ENCODE measurements around the gene SYT9.

Gene SYT9

DNA sequence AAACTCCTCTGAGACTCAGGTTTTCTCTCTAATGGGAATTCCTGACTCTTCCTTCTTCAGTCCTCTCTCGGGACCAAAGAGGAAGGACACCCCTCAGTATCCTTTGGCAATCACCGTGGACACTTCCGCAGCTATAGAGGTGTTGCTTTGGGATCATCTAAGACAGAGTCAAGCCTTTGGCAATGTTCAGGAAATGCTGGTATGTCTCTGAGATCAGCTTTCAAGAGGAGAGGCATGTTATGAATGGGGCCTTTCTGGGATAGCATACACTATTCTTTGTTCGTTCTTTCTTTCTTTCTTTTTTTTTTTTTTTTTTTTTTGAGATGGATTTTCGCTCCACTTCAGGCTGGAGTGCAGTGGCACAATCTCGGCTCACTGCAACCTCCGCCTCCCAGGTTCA lies 219.4 kb downstream of the SYT9 start:
- DNase-seq (ENCODE audit: low read depth), result no peak

DNA sequence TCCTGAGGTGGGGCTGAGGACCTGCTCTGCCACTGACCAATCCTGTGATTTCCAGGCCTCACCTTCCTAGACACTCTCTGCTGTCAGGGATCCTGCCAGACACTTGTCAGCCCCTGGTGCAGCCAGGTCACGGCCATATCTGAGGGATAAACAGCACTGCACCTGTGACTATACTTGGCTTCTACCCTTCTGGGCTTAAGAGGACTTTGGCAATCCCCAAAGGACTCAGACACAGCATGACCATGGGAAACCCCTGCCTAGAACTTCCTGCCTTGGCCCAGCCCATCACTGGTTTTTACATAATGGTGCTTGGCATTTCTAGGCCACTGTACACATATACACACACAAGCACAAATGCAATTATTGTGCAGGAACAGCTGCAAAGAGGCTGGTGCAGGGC lies 222.0 kb downstream of the SYT9 start:
- no peak for DNase-seq (ENCODE audit: low read depth)

DNA sequence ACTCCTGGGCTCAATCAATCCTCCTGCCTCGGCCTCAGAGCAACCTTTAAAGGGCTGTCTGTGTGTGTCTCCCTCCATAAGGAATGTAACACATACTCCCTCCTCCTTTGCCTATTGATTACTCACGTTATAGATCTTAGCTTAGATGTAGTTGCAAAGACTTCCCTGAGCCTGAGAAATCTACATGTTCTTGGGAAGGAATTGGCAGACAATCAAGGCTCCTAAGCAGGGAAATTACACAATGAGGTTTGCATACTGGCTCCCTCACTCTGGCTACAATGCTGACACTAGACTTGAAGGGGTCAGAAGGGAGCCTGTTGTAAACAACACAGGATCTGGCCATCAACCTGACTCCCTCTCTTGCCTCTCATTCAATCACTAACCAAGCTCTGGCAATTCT lies 228.4 kb downstream of the SYT9 start:
- DNase-seq (ENCODE audit: low read depth), result no peak

DNA sequence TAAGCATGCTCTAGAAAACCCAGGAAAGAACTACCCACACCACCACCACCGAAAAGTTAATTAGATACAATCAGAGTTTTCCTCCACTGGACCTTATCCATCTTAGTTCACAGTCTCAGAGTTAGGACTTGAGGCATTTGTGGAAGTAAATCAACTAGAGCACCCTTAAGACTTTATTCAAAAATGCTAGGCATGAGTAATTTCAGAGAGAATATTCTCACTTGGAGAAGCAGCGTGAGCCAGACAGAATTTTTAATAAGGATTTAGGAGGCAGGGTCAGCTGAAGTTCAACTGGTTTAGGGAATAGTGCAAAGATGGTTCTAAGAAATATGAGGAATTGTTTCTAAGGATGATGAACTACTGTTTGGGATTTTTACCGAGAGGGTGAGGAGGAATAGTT lies 232.4 kb downstream of the SYT9 start:
- no peak for DNase-seq (ENCODE audit: low read depth)

DNA sequence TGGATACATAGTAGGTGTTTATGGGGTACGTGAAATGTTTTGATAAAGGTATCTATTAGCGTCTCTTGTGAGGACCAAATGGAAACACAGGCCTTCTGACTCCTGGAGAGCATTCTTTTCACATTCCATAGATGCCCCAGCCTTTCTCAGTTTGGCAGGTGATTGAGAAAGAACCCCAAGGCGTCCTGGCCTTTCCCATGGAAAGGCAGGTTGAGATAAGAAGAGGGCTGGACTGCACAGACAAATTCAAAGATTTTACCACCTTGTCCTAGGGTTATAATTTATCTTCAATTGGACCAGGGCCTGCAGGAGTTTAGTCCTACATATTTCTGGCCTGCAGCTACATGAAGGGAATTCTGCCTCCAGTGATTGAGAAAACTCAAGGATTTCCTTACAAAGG lies 232.9 kb downstream of the SYT9 start:
- no peak for DNase-seq (ENCODE audit: low read depth)

DNA sequence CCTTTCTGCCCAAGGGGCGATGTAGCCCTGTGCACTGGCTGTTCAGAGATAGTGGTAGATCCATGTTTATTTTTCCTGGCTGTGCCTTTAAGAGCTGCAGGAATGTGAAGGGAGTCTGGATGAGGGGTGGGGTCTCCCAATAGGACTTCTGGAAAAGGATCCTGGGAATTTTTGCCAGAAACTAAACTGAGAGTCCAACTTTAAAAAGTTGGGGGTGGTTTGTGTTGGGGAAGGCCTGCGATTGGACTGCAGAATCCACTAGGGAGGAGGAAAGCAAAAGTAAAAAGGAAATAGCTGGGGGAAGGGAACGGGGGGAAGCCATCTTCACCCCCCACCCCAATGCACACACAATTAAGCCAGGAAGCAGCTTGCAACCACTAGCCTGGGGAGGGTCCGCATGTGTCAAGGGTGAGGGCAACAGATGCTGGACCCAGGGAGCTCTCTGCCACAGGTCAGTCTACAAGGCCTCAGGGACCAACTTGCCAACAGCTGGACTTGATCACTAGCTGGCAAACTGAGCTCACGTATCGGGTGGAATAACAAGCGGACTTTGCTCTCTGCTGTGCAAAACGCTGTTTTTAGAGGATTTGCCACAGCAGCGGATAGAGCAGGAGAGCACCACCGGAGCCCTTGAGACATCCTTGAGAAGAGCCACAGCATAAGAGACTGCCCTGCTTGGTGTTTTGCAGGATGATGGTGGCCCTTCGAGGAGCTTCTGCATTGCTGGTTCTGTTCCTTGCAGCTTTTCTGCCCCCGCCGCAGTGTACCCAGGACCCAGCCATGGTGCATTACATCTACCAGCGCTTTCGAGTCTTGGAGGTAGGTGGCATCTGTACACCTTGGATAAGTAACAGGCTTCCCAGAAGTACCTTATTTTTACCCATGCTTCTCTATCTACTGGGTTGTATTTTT lies 233.7 kb downstream of the SYT9 start, which contains the start of gene OLFML1:
Gene OLFML1, plus strand, starts transcription at position 321 of the 912 bp plus-strand sequence. Its CDS starts 370 bp downstream, at position 691.
- no peak for DNase-seq (ENCODE audit: low read depth)

DNA sequence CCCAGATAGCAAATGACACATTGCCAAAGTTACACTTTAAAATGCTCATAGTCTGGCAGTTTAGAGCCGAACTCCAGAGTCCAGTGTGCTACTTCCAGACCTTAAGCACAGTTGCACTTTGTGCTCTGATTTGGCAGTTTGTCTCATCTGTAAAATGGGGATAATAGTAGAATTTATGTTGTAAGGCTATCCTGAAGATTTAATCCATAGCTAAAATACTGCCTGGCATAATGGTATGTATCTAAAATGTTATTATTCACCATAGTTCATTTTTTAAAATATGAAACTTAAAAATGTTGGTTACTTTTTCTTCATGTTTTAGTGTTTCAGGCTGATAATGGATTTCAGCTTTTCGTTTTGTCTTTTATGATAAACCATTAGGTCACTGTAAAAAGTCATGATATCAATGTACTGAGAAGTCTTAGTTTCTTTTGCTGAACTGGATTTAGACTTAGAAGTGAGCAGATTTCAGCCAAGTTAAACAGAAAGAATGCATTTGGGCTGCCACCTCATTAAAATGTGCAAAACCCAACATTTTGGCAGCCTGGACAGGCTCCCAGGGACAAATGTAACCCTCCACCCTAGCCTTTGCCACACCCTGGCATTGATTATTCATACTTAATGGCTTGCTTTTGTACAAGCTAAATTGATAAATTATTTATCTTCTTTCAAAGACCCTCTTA lies 234.5 kb downstream of the SYT9 start:
- no peak for DNase-seq (ENCODE audit: low read depth)

DNA sequence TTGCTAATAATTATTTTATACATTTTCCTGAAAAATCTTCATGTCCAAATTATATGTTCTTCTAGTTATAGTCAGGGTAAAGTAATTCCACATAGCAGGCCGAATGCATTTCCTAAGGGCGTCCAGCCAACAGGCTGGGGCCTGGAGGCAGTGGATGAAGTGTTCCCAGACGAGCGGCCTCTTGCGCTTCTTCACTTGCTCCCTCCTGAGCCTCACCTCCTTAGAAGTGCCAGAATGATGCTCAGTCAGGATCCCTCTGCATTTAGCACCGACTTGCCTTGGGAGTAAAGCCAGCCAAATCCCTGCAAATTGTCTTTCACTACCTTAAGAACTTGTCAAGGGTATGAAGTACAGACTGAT lies 235.1 kb downstream of the SYT9 start:
- DNase-seq (ENCODE audit: low read depth), result no peak

DNA sequence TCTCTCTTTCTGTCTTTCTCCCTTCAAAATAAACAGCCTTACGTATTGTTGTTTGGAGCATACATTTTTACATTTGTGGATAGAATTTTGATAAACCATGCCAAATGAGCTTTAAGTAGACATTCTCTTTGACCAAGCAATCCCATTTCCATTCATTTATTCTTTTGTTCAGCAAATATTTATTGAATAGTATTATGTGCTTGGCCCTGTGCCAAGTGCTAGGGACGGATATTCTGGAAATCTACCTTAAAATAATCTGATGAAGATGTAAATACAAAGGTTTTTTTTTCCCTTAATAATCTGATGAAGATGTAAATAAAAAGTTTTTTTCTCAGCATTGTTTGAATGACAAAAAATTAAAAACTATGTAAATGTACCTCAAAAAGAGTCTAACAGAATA lies 235.7 kb downstream of the SYT9 start:
- no peak for DNase-seq (ENCODE audit: low read depth)

DNA sequence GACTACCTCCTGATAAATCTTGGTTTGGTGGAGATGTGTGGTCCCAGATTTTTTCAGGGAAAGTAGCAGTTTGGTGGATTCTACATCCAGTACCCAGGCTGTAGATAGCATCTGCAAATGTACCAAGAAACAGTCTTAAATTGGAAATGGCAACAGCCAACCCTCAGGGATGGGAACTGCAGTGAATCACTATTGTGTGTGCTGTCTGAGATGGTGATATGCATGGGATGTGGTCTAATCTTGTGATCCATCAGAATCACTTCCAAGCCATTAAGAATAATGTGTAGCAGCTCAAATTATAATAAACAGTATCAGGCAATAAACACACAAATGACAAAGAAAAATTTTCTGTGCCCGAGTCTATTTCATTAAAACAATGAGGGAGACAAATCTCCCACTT lies 237.0 kb downstream of the SYT9 start:
- DNase-seq (ENCODE audit: low read depth), result no peak

DNA sequence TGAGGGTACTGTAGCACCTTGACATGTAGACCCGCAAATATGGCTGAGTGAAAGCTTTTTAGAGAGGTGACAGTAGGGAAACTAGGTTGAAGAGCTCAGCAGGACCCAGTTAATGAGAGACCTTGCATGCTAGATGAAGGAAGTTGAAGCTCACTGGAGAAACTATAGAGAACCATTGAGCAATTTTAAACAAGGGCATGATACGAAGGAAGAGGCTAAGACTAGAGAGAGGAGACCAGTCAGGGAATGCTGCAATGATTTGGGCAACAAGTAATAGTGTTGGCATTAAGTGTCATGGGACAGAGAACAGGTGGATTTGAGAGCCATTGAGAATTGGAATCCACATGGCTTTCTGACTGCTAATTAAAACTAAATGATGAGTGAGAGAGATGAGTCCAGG lies 237.7 kb downstream of the SYT9 start:
- DNase-seq (ENCODE audit: low read depth), result no peak

DNA sequence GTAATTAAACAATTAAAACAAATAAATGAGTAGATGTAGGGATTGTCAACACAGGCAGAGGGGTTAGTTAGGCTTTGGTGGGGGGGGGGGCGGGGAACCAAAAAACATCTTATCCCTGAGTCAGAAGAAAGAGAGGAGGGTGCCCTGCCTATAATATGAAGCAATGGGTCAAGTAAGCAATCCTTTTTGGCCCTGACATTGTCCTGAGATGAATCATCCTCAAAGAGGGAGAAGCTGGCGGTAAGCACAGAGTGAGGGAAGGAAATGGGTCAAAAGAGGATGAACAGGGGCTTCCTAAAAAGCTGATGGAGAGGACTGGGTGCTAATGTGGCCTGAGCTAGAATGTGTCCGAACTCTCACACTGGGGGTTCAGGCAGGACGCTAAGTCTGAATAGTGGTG lies 238.3 kb downstream of the SYT9 start:
- DNase-seq (ENCODE audit: low read depth), result peak; percentile 54

DNA sequence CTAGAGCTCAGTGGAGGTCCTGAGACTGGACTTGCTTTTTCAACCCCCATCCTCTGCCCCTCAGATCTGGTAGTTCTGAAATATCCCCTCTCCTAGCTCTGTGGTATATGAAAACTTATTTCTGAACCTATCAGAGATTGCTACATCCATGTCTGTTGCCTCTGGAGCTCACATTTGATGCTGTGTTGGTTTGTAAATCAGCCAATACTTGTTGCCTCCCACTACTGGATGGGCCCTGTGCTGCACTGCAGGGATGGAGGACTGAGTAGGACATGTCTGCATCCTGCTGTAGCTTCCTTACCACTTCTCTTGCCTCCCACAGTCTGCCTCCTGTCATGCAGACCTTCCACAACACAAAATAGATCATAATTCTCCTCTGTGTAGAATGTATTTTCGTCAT lies 238.8 kb downstream of the SYT9 start:
- DNase-seq (ENCODE audit: low read depth), result no peak

DNA sequence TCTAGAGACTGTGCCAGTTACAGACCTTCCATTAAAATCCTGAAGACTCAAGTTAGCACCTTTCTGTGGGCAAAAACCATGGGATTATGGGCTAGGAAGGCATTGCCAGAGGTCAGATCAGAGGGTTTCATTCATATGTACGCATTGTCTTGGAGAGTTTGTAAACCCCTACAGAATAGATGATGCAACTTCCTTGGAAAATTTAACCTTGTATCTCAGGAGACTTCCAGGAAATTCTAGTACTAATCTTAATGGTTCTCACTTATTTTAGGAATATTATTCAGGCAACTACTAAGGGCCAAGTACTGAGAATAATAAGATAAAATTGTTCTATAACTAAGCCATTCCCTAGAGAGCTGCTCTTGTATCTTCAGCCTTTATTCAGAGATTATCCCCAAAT lies 240.5 kb downstream of the SYT9 start:
- DNase-seq (ENCODE audit: low read depth), result no peak

DNA sequence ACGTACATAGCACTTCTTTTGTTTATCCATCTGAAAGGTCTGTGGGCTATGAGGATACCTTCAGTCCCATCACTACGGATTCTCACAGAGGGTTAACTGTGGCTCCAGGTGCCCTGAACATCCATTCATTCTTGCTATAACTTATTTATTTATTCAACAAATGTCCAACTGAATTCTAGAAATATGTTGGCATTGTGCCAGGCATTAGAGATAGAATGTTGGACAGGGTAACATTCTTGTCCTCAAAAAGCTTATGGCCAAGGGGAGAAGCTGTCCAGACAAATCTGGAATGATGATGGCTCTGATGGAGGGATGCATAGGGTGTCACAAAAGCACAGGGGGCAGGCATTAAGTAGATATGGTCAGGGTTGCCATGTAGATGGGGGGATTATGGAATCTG lies 242.0 kb downstream of the SYT9 start:
- no peak for DNase-seq (ENCODE audit: low read depth)

DNA sequence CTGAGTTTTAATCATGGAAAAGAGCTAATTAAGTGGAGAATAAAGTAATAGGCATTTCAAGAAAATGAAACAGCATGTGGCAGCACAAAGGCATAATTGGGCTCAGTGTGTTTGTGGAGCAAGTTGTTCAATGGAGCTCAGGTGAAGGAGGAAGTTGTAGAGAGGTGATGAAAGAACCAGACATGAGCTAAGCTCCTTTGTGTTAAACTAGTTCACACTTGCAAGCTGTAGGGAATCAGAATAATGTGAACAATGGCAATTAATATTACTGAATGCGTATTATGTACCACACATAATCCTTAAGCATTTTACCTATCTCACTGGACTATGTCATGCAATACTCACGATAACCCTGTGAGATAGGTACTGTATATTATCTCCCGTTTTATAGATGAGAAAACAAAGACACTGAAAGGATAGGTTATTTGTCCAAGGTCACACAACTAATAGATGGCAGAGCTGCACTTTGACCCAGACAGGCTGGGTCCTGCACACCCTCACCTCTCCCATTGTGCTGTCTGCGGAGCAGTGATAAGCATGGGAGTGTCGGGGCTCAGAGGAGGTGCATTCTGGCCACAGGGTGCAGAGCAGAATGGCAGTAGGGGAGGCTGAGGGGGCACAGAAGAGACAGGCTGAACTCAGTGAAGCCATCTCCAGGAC lies 242.5 kb downstream of the SYT9 start:
- DNase-seq (ENCODE audit: low read depth), result no peak

DNA sequence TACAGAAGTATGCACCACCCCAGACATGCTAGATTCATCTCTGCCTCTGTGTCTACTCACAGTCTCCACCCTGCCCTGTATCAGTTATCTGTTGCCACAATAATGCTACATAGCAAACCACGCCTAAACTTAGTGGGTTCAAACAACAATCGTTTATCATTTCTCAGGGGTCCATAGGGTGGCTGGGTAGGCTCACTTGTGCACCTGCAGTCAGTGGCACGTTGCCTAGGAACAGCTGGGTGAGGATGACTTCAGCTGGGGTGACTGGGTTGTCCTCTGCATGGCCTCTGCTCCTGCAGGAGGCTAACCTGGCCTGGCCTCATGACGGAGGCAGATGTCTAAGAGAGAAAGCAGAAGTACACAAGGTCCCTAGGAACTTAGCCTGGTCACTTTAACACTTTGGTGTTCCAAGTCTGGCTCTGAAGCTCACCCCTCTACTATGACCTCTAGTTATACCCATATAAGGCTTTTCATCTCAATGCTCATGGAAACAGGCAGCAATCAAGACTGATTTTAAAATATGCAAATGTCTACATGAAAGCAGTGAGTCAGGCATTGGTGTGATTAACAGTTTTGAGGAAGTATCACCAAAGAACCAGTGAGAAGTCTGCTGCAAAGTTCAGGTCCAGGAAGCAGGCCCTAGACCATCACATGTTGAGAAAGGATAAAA lies 244.3 kb downstream of the SYT9 start:
- DNase-seq (ENCODE audit: low read depth), result no peak

DNA sequence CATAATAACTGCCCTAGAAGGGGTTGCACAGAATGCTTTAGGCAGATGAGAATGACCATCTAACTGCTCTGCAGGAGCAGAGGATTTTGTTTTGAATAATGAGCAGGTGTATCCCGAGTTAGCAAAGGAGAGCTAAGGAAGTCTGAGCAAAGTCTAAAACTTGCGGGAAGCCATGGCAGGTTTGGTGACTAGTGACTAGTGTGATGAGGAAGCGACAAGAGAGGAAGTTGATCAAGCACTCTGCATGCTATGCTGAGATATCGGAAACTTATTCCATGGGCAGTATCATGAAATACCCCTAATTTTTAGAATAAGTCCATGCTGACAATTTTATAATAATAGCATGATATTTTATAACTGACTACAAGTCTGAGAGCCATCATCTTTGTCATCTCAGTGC lies 246.5 kb downstream of the SYT9 start:
- no peak for DNase-seq (ENCODE audit: low read depth)

DNA sequence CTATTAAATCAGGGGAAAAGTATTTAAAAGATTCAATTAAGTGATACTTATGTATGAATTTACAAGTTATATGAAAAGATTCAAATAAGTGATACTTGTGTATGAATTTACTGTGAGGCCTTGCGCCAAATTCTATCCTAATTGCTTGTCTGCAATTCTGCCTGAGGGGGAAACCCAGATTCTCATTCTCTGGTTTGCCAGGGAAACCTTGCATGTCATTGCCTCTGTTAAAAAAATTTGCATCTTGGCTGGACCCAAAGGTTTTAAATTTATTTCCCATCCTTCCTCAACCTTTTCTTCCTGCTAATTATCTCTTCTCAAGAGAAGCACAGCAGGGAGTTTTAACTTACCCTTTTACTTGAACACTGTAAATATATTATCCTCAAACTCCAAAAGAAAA lies 247.4 kb downstream of the SYT9 start:
- DNase-seq (ENCODE audit: low read depth), result no peak

DNA sequence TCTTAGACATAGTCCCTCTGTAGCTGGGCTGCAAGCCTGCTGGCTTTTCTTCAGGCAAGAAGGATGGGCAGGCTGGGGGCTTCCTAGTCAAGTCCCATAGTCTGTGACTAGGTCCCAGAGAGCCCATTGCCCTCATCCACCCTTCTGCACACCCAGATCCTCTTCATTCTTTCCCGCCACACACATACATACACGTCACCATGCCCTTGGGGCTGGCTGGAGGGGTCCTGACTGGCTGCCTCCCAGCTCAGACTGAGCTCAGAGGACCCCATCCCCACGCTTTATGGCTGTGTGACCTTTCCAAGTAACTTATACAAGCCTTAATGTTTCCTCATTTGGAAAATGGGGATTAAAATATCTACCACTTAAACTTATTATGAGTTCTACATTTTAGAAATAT lies 248.5 kb downstream of the SYT9 start:
- no peak for DNase-seq (ENCODE audit: low read depth)

DNA sequence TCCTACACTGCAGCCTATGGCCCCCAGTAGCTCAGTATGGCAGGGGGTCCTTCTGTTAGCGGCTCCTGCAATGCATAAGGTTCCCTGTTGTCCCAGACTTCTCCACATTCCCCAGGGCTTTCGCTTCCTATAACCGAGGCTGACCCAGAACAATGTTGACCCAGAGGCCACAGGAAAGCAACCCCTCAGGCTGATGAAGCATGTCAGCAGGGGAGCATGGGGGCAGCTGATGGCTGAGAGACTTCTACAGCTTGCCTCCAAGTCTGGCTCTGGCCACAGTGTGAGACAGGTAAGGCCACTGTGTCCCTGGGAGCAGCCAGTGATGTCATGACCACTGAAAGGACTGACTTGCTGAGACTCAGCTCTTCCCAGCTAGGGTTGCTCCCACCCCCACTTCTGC lies 249.5 kb downstream of the SYT9 start:
- no peak for DNase-seq (ENCODE audit: low read depth)

DNA sequence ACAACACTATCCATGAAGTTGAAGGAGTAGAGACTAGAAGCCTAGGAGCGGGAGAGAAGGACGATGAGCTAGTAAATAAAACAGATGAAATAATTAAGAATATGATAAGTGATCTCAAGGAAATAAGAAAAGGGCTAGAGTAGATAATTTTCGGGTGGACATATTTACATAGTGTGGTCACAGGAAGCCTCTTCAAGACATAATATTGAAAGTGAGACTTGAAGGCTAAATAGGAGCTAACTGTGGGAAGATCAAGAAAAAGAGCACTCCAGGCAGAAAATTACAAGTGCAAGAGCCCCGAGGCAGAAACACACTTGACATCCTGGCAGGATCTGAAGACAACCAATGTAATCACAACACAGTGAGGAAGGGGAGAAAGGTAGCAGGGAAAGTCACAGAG lies 250.2 kb downstream of the SYT9 start:
- no peak for DNase-seq (ENCODE audit: low read depth)

DNA sequence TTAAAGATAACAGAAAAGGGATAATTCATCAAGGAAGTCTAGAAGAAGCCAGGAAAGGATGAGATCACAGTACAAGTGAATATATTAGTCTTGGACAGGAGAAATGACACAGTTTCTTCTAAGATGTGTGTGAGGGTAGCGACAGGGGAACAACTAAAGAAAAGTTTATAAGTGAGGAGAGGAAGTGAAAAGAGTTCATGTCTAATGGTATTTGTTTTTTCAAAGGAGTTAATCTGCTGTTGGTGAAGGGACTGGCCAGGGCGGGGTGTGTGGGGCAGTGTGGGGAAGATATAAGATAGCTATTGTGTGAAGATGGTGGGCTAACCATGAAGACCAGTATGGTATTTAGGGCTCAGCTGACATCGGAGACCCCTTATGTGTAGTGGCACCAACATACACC lies 254.5 kb downstream of the SYT9 start:
- DNase-seq (ENCODE audit: low read depth), result no peak

All from ELR (cell line).